Naive thymus-derived CD4-positive, alpha-beta T cell (primary cell): Measurements from ENCODE around the gene TTC39B. TPM values are rescaled to one million over a fixed set of nuclear protein-coding genes. Genes with fewer than 3 reads are reported as not detected.

Experiments used
- ATAC-seq: fragments of 150-1000 bp; cut with Tn5 transposase; 2 replicates; pipeline ENCODE4 v1.10.0; 2021; ENCODE audit warnings: mild to moderate bottlenecking, moderate library complexity
- CTCF ChIA-PET: fragments of 350-600 bp; sonication (Branson Sonifier 250); formaldehyde crosslinking; loops from one replicate; lab custom pipeline; 2021; ENCODE audit warnings: antibody characterized with exemption; lab: Charles Lee
- POLR2A ChIA-PET: fragments of 350-600 bp; sonication (Branson Sonifier 250); formaldehyde crosslinking; loops from one replicate; lab custom pipeline; 2021; ENCODE audit warnings: antibody characterized with exemption, inconsistent platforms; lab: Charles Lee
- DNase-seq, 9 donors: peaks; one replicate each; pipeline versions ENCODE4 v3.0.0 to v3.0.0-alpha.2; 2020 to 2022; ENCODE audit warnings: mixed read lengths in 1 of 9
- H3K27ac ChIP-seq: one replicate; pipeline ENCODE4 v1.7.0; 2013; ENCODE audit warnings: mild to moderate bottlenecking, low read depth, low read length, moderate library complexity
- H3K27me3 ChIP-seq, 2 donors: one replicate each; pipeline ENCODE4 v1.7.0; 2013; ENCODE audit warnings: low read length in 2 of 2, mild to moderate bottlenecking in 2 of 2, moderate library complexity in 2 of 2; ENCODE audit not compliant: control insufficient read depth in 2 of 2, insufficient read depth in 2 of 2
- H3K36me3 ChIP-seq, 3 experiments: 1 replicate in 2 of 3; 2 replicates in 1 of 3; pipeline ENCODE4 v1.7.0; 2013; ENCODE audit warnings: low read length in 3 of 3, mild to moderate bottlenecking in 3 of 3, moderate library complexity in 1 of 3; ENCODE audit not compliant: insufficient read depth in 3 of 3, control insufficient read depth in 2 of 3
- H3K4me1 ChIP-seq, 2 donors: one replicate each; pipeline ENCODE4 v1.7.0; 2013; ENCODE audit warnings: low read length in 2 of 2, mild to moderate bottlenecking in 2 of 2, moderate library complexity in 1 of 2; ENCODE audit not compliant: control insufficient read depth in 2 of 2, insufficient read depth in 2 of 2
- H3K4me3 ChIP-seq: 2 replicates; pipeline ENCODE4 v1.7.0; 2013; ENCODE audit warnings: mild to moderate bottlenecking, low read length
- H3K9me3 ChIP-seq, 3 experiments: 1 replicate in 2 of 3; 2 replicates in 1 of 3; pipeline ENCODE4 v1.7.0; 2013; ENCODE audit warnings: low read length in 3 of 3; ENCODE audit not compliant: control insufficient read depth in 2 of 3
- H3K27ac Mint-ChIP-seq, 9 donors: one replicate each; pipeline ENCODE4 v1.8.0; 2020 to 2022; ENCODE audit warnings: mixed read lengths in 9 of 9, mild to moderate bottlenecking in 8 of 9, moderate library complexity in 5 of 9, inconsistent platforms in 2 of 9
- H3K27me3 Mint-ChIP-seq, 5 donors: one replicate each; pipeline ENCODE4 v1.8.0; 2021 to 2022; ENCODE audit warnings: mixed read lengths in 5 of 5, mild to moderate bottlenecking in 1 of 5
- H3K36me3 Mint-ChIP-seq, 5 donors: one replicate each; pipeline ENCODE4 v1.8.0; 2020 to 2022; ENCODE audit warnings: mixed read lengths in 5 of 5, mild to moderate bottlenecking in 3 of 5, inconsistent platforms in 1 of 5
- H3K4me1 Mint-ChIP-seq, 7 donors: one replicate each; pipeline ENCODE4 v1.8.0; 2020 to 2022; ENCODE audit warnings: mixed read lengths in 7 of 7, mild to moderate bottlenecking in 3 of 7, inconsistent platforms in 1 of 7
- H3K4me3 Mint-ChIP-seq, 10 donors: one replicate each; pipeline ENCODE4 v1.8.0; 2020 to 2022; ENCODE audit warnings: mild to moderate bottlenecking in 10 of 10, mixed read lengths in 10 of 10, moderate library complexity in 6 of 10, inconsistent platforms in 2 of 10
- H3K9me3 Mint-ChIP-seq, 11 donors: one replicate each; pipeline ENCODE4 v1.8.0; 2020 to 2022; ENCODE audit warnings: mixed read lengths in 11 of 11, mild to moderate bottlenecking in 4 of 11, inconsistent platforms in 1 of 11, moderate library complexity in 1 of 11
- intact Hi-C, 2 donors: fragments of 100-400 bp; cut with micrococcal nuclease; formaldehyde crosslinking; loops; one replicate each; pipeline ENCODE4 v1.15.1; 2023
- polyA plus RNA-seq, 2 donors: library from polyadenylated mRNA; unstranded; fragments of 300-500 nt; fragmentation: Illumina TruSeq; gene quantifications; one replicate each; pipeline ENCODE4 v1.2.3, GENCODE V29; 2021
- total RNA-seq, 6 experiments: library from RNA in 5 of 6; stranded (reverse) in 5 of 6; gene quantifications; 1 replicate in 5 of 6; 2 replicates in 1 of 6; pipeline ENCODE4 v1.2.3 and lab custom pipeline; 2021 to 2026

Gene TTC39B
- total and polyA plus RNA-seq, 7 experiments from 2014 or later, result 10.0 to 49.3 (median 37.8) TPM

- POLR2A ChIA-PET, result interaction anchor here (0.7 to 9.8 kb wide), 3 partner anchors 14 to 260 kb away, joined by 3 to 176 read pairs (median 5); partner anchors contain the start of genes PSIP1 and TTC39B
- Histone ChIP-seq H3K9me3 (no peaks in the 10 kb centered on the region), H3K4me1 (peaks cover 54 to 72% of the 10 kb centered on the region in 2 donors), H3K4me3 (peak overlapping the region; percentile 15), H3K36me3 (no peaks in the 10 kb centered on the region), H3K27ac (peak overlapping the region; percentile 88), H3K27me3 (no peaks in the 10 kb centered on the region)
- peak; percentile 69 for ATAC-seq
- Mint-ChIP-seq H3K4me1 (peaks cover 54 to 94% (median 86%) of the 10 kb centered on the region in 7 donors), H3K9me3 (peaks cover 0 to 7% (median 2%) of the 10 kb centered on the region in 11 donors), H3K27ac (peak overlapping the region; percentile 96 to 99 (median 98)), H3K27me3 (no peaks in the 10 kb centered on the region), H3K4me3 (peak overlapping the region; percentile 70 to 98 (median 76)), H3K36me3 (peaks cover 7 to 48% (median 21%) of the 10 kb centered on the region in 5 donors)
- CTCF ChIA-PET, result interaction anchor here (0.5 to 4.4 kb wide), 7 partner anchors 12 to 218 kb away, joined by 3 to 27 read pairs (median 3); partner anchors contain the start of gene TTC39B
- peak in 7 of 9 donors; percentile 51 to 70 (median 60) for DNase-seq
- intact Hi-C loops, result loop anchor here (1.0 to 2.0 kb wide), 2 partner anchors 10 to 17 kb away; no protein-coding TSS in a partner anchor
These were observed 13.2 kb downstream of the TTC39B start for GRCh38 chr9:15293804-15294316.

- ATAC-seq (no peak), DNase-seq (no peak)
- ChIA-PET CTCF (interaction anchor here (0.6 to 4.4 kb wide), 5 partner anchors 13 to 130 kb away, joined by 3 to 27 read pairs (median 5); partner anchors contain the start of gene TTC39B), POLR2A (interaction anchor here (0.5 to 9.8 kb wide), 4 partner anchors 15 to 219 kb away, joined by 3 to 176 read pairs (median 5); partner anchors contain the start of genes PSIP1 and TTC39B)
- intact Hi-C loops, result loop anchor here in 1 of 2 donors (1.0 kb wide), 1 partner anchor 9 kb away; no protein-coding TSS in a partner anchor
- H3K27ac Mint-ChIP-seq, result peak overlapping the region; percentile 96 to 99 (median 98)
- no peaks in the 10 kb centered on the region for H3K27me3 Mint-ChIP-seq
- H3K27ac ChIP-seq, result peak overlapping the region; percentile 88
- no peaks in the 10 kb centered on the region for H3K9me3 ChIP-seq
- peak overlapping the region in 9 of 10 donors; percentile 34 to 98 (median 74) for H3K4me3 Mint-ChIP-seq
- peaks cover 46 to 94% (median 86%) of the 10 kb centered on the region in 7 donors for H3K4me1 Mint-ChIP-seq
- no peaks in the 10 kb centered on the region for H3K27me3 ChIP-seq
- H3K9me3 Mint-ChIP-seq, result peaks cover 0 to 3% (median 0%) of the 10 kb centered on the region in 11 donors
- H3K36me3 Mint-ChIP-seq, result peaks cover 4 to 44% (median 18%) of the 10 kb centered on the region in 5 donors
- no peak overlapping the region for H3K4me3 ChIP-seq
- peaks cover 46 to 69% of the 10 kb centered on the region in 2 donors for H3K4me1 ChIP-seq
- no peaks in the 10 kb centered on the region for H3K36me3 ChIP-seq
These were observed 13.9 kb downstream of the TTC39B start for GRCh38 chr9:15293084-15293483.

GRCh38 chr9:15289603-15290002 lies 17.4 kb downstream of the TTC39B start:
- no peak for ATAC-seq
- DNase-seq, result no peak
- Mint-ChIP-seq H3K27me3 (no peaks in the 10 kb centered on the region), H3K36me3 (peaks cover 9 to 43% (median 14%) of the 10 kb centered on the region in 5 donors), H3K27ac (peak overlapping the region in 7 of 9 donors; percentile 19 to 99 (median 75)), H3K9me3 (peaks cover 0 to 6% (median 0%) of the 10 kb centered on the region in 11 donors), H3K4me1 (peaks cover 28 to 83% (median 74%) of the 10 kb centered on the region in 7 donors), H3K4me3 (no peak overlapping the region)
- no peaks in the 10 kb centered on the region for H3K9me3 ChIP-seq
- H3K36me3 ChIP-seq, result no peaks in the 10 kb centered on the region
- intact Hi-C loops, result no loop called here
- H3K4me1 ChIP-seq, result peaks cover 17 to 46% of the 10 kb centered on the region in 2 donors
- H3K27me3 ChIP-seq, result no peaks in the 10 kb centered on the region
- ChIA-PET CTCF (interaction anchor here (0.6 to 1.9 kb wide), 2 partner anchors 10 to 61 kb away, joined by 3 to 4 read pairs; no protein-coding TSS in a partner anchor), POLR2A (interaction anchor here (0.5 kb wide), 1 partner anchor 13 kb away, joined by 5 read pairs; no protein-coding TSS in a partner anchor)
- H3K27ac ChIP-seq, result no peak overlapping the region
- H3K4me3 ChIP-seq, result no peak overlapping the region

- H3K9me3 Mint-ChIP-seq, result peaks cover 0 to 5% (median 0%) of the 10 kb centered on the region in 11 donors
- H3K36me3 Mint-ChIP-seq, result peaks cover 9 to 34% (median 14%) of the 10 kb centered on the region in 5 donors
- peak overlapping the region in 1 of 10 donors; percentile 41 for H3K4me3 Mint-ChIP-seq
- H3K27ac Mint-ChIP-seq, result peak overlapping the region in 3 of 9 donors; percentile 34 to 99 (median 76)
- H3K27me3 Mint-ChIP-seq, result no peaks in the 10 kb centered on the region
- H3K9me3 ChIP-seq, result no peaks in the 10 kb centered on the region
- H3K36me3 ChIP-seq, result no peaks in the 10 kb centered on the region
- POLR2A ChIA-PET, result interaction anchor here (0.7 to 1.6 kb wide), 6 partner anchors 9 to 145 kb away, joined by 3 to 11 read pairs (median 4); partner anchors contain the start of gene TTC39B
- H3K27ac ChIP-seq, result no peak overlapping the region
- ATAC-seq, result no peak
- peaks cover 19 to 74% (median 71%) of the 10 kb centered on the region in 7 donors for H3K4me1 Mint-ChIP-seq
- no peaks in the 10 kb centered on the region for H3K27me3 ChIP-seq
- DNase-seq, result no peak
- intact Hi-C loops, result no loop called here
- no peak overlapping the region for H3K4me3 ChIP-seq
- CTCF ChIA-PET, result interaction anchor here (1.0 to 1.5 kb wide), 3 partner anchors 9 to 75 kb away, joined by 3 to 8 read pairs (median 6); no protein-coding TSS in a partner anchor
- H3K4me1 ChIP-seq, result peaks cover 0 to 26% of the 10 kb centered on the region in 2 donors
These were observed 19.7 kb downstream of the TTC39B start for GRCh38 chr9:15287309-15287708.

- peaks cover 7 to 32% (median 13%) of the 10 kb centered on the region in 5 donors for H3K36me3 Mint-ChIP-seq
- Histone ChIP-seq H3K9me3 (no peaks in the 10 kb centered on the region), H3K36me3 (no peaks in the 10 kb centered on the region), H3K4me1 (peaks cover 0 to 23% of the 10 kb centered on the region in 2 donors), H3K27ac (no peak overlapping the region), H3K4me3 (no peak overlapping the region), H3K27me3 (no peaks in the 10 kb centered on the region)
- peaks cover 0 to 5% (median 0%) of the 10 kb centered on the region in 11 donors for H3K9me3 Mint-ChIP-seq
- intact Hi-C loops, result no loop called here
- ATAC-seq (no peak), DNase-seq (no peak)
- peaks cover 19 to 81% (median 63%) of the 10 kb centered on the region in 7 donors for H3K4me1 Mint-ChIP-seq
- peak overlapping the region in 5 of 10 donors; percentile 1 to 41 (median 11) for H3K4me3 Mint-ChIP-seq
- POLR2A ChIA-PET, result interaction anchor here (0.6 to 1.6 kb wide), 6 partner anchors 10 to 184 kb away, joined by 3 to 11 read pairs (median 4); partner anchors contain the start of gene TTC39B
- no peaks in the 10 kb centered on the region for H3K27me3 Mint-ChIP-seq
- CTCF ChIA-PET, result interaction anchor here (1.3 to 1.5 kb wide), 2 partner anchors 8 to 26 kb away, joined by 3 to 8 read pairs; no protein-coding TSS in a partner anchor
- peak overlapping the region in 8 of 9 donors; percentile 3 to 99 (median 48) for H3K27ac Mint-ChIP-seq
These were observed 20.7 kb downstream of the TTC39B start for GRCh38 chr9:15286161-15286821.
